IPS DF 6.9 (cell line): ENCODE data around the gene TPRG1.
A peak's percentile ranks its signal among the peaks of the same experiment; 100 is the strongest.

Experiments
- DNase-seq: peaks from one replicate; pipeline ENCODE4 v3.0.0-alpha.2; 2013; ENCODE audit warnings: low read depth, low spot score
- H3K27ac ChIP-seq: one replicate; pipeline ENCODE4 v1.5.1; 2013; ENCODE audit warnings: low read length, control low read depth
- H3K27me3 ChIP-seq: 2 replicates; pipeline ENCODE4 v1.6.1; 2013; ENCODE audit warnings: mild to moderate bottlenecking, low read length; ENCODE audit not compliant: control insufficient read depth, insufficient read depth
- H3K36me3 ChIP-seq: 2 replicates; pipeline ENCODE4 v1.6.1; 2013; ENCODE audit warnings: low read length; ENCODE audit not compliant: control insufficient read depth, insufficient read depth
- H3K4me1 ChIP-seq: 2 replicates; pipeline ENCODE4 v1.6.1; 2013; ENCODE audit warnings: low read length; ENCODE audit not compliant: control insufficient read depth, insufficient read depth
- H3K4me3 ChIP-seq: 2 replicates; pipeline ENCODE4 v1.5.1; 2013; ENCODE audit warnings: mild to moderate bottlenecking, low read length
- H3K9me3 ChIP-seq: 2 replicates; pipeline ENCODE4 v1.6.1; 2013; ENCODE audit warnings: low read length, inconsistent platforms; ENCODE audit not compliant: control insufficient read depth, insufficient read depth
- WGBS: extraction: QIAGEN DNeasy Blood & Tissue Kit; methylation state at CpG from one replicate; pipeline ENCODE4 v1.1.7; 2013; ENCODE audit warnings: mixed read lengths, missing lambda C conversion rate; ENCODE audit not compliant: insufficient read length, insufficient coverage; 5-methylcytosine and 5-hydroxymethylcytosine counted together

Gene TPRG1

GRCh38 chr3:189142527-189142926 is 29.2 kb upstream of the TPRG1 start:
- peaks cover under 1% of the 10 kb centered on the region; the same call in 1 of the 2 replicates for H3K4me1 ChIP-seq
- no peaks in the 10 kb centered on the region for H3K27me3 ChIP-seq
- H3K4me3 ChIP-seq = no peak overlapping the region
- H3K27ac ChIP-seq = no peak overlapping the region
- WGBS = no CpG with 5 or more reads among the region's 1 CpG
- DNase-seq = no peak
- no peaks in the 10 kb centered on the region for H3K9me3 ChIP-seq
- H3K36me3 ChIP-seq = no peaks in the 10 kb centered on the region

- WGBS = no CpG with 5 or more reads among the region's 1 CpG
- no peak overlapping the region for H3K4me3 ChIP-seq
- H3K27ac ChIP-seq = no peak overlapping the region
- no peaks in the 10 kb centered on the region for H3K9me3 ChIP-seq
- no peak for DNase-seq
- H3K27me3 ChIP-seq = no peaks in the 10 kb centered on the region
- H3K4me1 ChIP-seq = no peaks in the 10 kb centered on the region
- H3K36me3 ChIP-seq = no peaks in the 10 kb centered on the region
These were observed 28.4 kb upstream of the TPRG1 start for GRCh38 chr3:189143321-189143720.

GRCh38 chr3:189143771-189144170 is 28.0 kb upstream of the TPRG1 start:
- no peak overlapping the region for H3K4me3 ChIP-seq

GRCh38 chr3:189144645-189145044 is 27.1 kb upstream of the TPRG1 start:
- WGBS = no CpG with 5 or more reads among the region's 5 CpGs
- no peaks in the 10 kb centered on the region for H3K9me3 ChIP-seq
- no peaks in the 10 kb centered on the region for H3K27me3 ChIP-seq
- no peaks in the 10 kb centered on the region for H3K36me3 ChIP-seq
- H3K27ac ChIP-seq = no peak overlapping the region
- DNase-seq = no peak
- no peak overlapping the region for H3K4me3 ChIP-seq
- no peaks in the 10 kb centered on the region for H3K4me1 ChIP-seq

More at GRCh38 chr3:189143771-189144170, 28.0 kb upstream of the TPRG1 start:
- no peaks in the 10 kb centered on the region for H3K27me3 ChIP-seq
- H3K9me3 ChIP-seq = no peaks in the 10 kb centered on the region
- H3K27ac ChIP-seq = no peak overlapping the region
- H3K4me1 ChIP-seq = no peaks in the 10 kb centered on the region
- no CpG with 5 or more reads among the region's 3 CpGs for WGBS
- no peaks in the 10 kb centered on the region for H3K36me3 ChIP-seq
- no peak for DNase-seq

- DNase-seq = no peak
- Histone ChIP-seq H3K27me3 (no peaks in the 10 kb centered on the region), H3K9me3 (no peaks in the 10 kb centered on the region), H3K27ac (no peak overlapping the region), H3K36me3 (no peaks in the 10 kb centered on the region), H3K4me3 (no peak overlapping the region), H3K4me1 (no peaks in the 10 kb centered on the region)
- no CpG with 5 or more reads among the region's 2 CpGs for WGBS
These were observed 24.9 kb upstream of the TPRG1 start for GRCh38 chr3:189146848-189147247.

- H3K4me3 ChIP-seq = no peak overlapping the region
- peak; percentile 27 for DNase-seq
- WGBS = no CpG with 5 or more reads among the region's 6 CpGs
- H3K27ac ChIP-seq = no peak overlapping the region
- no peaks in the 10 kb centered on the region for H3K27me3 ChIP-seq
- no peaks in the 10 kb centered on the region for H3K36me3 ChIP-seq
- no peaks in the 10 kb centered on the region for H3K4me1 ChIP-seq
- no peaks in the 10 kb centered on the region for H3K9me3 ChIP-seq
These were observed 23.7 kb upstream of the TPRG1 start for GRCh38 chr3:189148081-189148507.

- WGBS = no CpG with 5 or more reads among the region's 3 CpGs
- peaks cover 2% of the 10 kb centered on the region; the same call in 1 of the 2 replicates for H3K36me3 ChIP-seq
- DNase-seq = no peak
- no peaks in the 10 kb centered on the region for H3K4me1 ChIP-seq
- no peak overlapping the region for H3K4me3 ChIP-seq
- no peaks in the 10 kb centered on the region for H3K27me3 ChIP-seq
- H3K27ac ChIP-seq = no peak overlapping the region
- no peaks in the 10 kb centered on the region for H3K9me3 ChIP-seq
These were observed 22.6 kb upstream of the TPRG1 start for GRCh38 chr3:189149203-189149602.

- Histone ChIP-seq H3K27me3 (no peaks in the 10 kb centered on the region), H3K4me1 (no peaks in the 10 kb centered on the region), H3K4me3 (no peak overlapping the region), H3K27ac (no peak overlapping the region), H3K9me3 (no peaks in the 10 kb centered on the region), H3K36me3 (peaks cover 2% of the 10 kb centered on the region; the same call in 1 of the 2 replicates)
- no CpG with 5 or more reads among the region's 11 CpGs for WGBS
- DNase-seq = no peak
These were observed 14.4 kb upstream of the TPRG1 start for GRCh38 chr3:189157232-189158007.

GRCh38 chr3:189158034-189158433 is 13.7 kb upstream of the TPRG1 start:
- H3K4me1 ChIP-seq = no peaks in the 10 kb centered on the region
- H3K4me3 ChIP-seq = no peak overlapping the region
- no peaks in the 10 kb centered on the region for H3K9me3 ChIP-seq
- H3K36me3 ChIP-seq = peaks cover 2% of the 10 kb centered on the region; the same call in 1 of the 2 replicates
- H3K27me3 ChIP-seq = no peaks in the 10 kb centered on the region
- WGBS = no CpG with 5 or more reads among the region's 7 CpGs
- DNase-seq = no peak
- H3K27ac ChIP-seq = no peak overlapping the region

GRCh38 chr3:189160519-189161309 is 11.1 kb upstream of the TPRG1 start:
- Histone ChIP-seq H3K27me3 (no peaks in the 10 kb centered on the region), H3K36me3 (no peaks in the 10 kb centered on the region), H3K27ac (no peak overlapping the region), H3K4me1 (no peaks in the 10 kb centered on the region), H3K4me3 (no peak overlapping the region), H3K9me3 (no peaks in the 10 kb centered on the region)
- WGBS = no CpG with 5 or more reads among the region's 8 CpGs
- no peak for DNase-seq
